ENCODE measurements around the gene RPL27A.

RPL27A gene

GRCh38 chr11:8717544-8717875 lies 34.9 kb downstream of the RPL27A start:
- H3K4me3 ChIP-seq = no peak overlapping the region
- H3K27ac ChIP-seq = peak overlapping the region in 20 of 21 experiments; percentile 39 to 94 (median 76)

GRCh38 chr11:8717876-8718753 lies 35.5 kb downstream of the RPL27A start:
- peak overlapping the region in 20 of 21 experiments; percentile 53 to 94 (median 80) for H3K27ac ChIP-seq
- no peak overlapping the region for H3K4me3 ChIP-seq

- Histone ChIP-seq H3K27ac (peak overlapping the region in 20 of 21 experiments; percentile 53 to 94 (median 80)), H3K4me3 (no peak overlapping the region)
Observed at GRCh38 chr11:8719211-8719649, 36.6 kb downstream of the RPL27A start.

- Histone ChIP-seq H3K27ac (peak overlapping the region in 20 of 21 experiments; percentile 26 to 94 (median 78)), H3K4me3 (no peak overlapping the region)
Observed at GRCh38 chr11:8719721-8720120, 37.1 kb downstream of the RPL27A start.

GRCh38 chr11:8720352-8720751 lies 37.8 kb downstream of the RPL27A start:
- Histone ChIP-seq H3K4me3 (no peak overlapping the region), H3K27ac (peak overlapping the region in 19 of 21 experiments; percentile 24 to 94 (median 79))

GRCh38 chr11:8720868-8721608 lies 38.4 kb downstream of the RPL27A start:
- peak overlapping the region in 19 of 21 experiments; percentile 24 to 94 (median 79) for H3K27ac ChIP-seq

GRCh38 chr11:8721609-8722500 lies 39.3 kb downstream of the RPL27A start:
- H3K27ac ChIP-seq = peak overlapping the region in 19 of 21 experiments; percentile 24 to 94 (median 78)
- no peak overlapping the region for H3K4me3 ChIP-seq

More at GRCh38 chr11:8720868-8721608, 38.4 kb downstream of the RPL27A start:
- no peak overlapping the region for H3K4me3 ChIP-seq

- no peak overlapping the region for H3K4me3 ChIP-seq
- H3K27ac ChIP-seq = peak overlapping the region in 11 of 21 experiments; percentile 9 to 94 (median 79)
Observed at GRCh38 chr11:8722809-8723208, 40.2 kb downstream of the RPL27A start.

GRCh38 chr11:8723711-8724110 lies 41.1 kb downstream of the RPL27A start:
- H3K4me3 ChIP-seq = no peak overlapping the region
- H3K27ac ChIP-seq = peak overlapping the region in 3 of 21 experiments; percentile 6 to 77 (median 12)

- no peak overlapping the region for H3K27ac ChIP-seq
- no peak overlapping the region for H3K4me3 ChIP-seq
Observed at GRCh38 chr11:8724682-8725081, 42.1 kb downstream of the RPL27A start.

- Histone ChIP-seq H3K27ac (peak overlapping the region in 1 of 21 experiments; percentile 28), H3K4me3 (no peak overlapping the region)
Observed at GRCh38 chr11:8726395-8726794, 43.8 kb downstream of the RPL27A start.

GRCh38 chr11:8728563-8728962 lies 46.0 kb downstream of the RPL27A start:
- H3K4me3 ChIP-seq = no peak overlapping the region
- H3K27ac ChIP-seq = no peak overlapping the region

- Histone ChIP-seq H3K4me3 (no peak overlapping the region), H3K27ac (no peak overlapping the region)
Observed at GRCh38 chr11:8729067-8729466, 46.5 kb downstream of the RPL27A start.

- Histone ChIP-seq H3K4me3 (no peak overlapping the region), H3K27ac (peak overlapping the region in 1 of 21 experiments; percentile 13)
Observed at GRCh38 chr11:8729837-8730696, 47.5 kb downstream of the RPL27A start.

GRCh38 chr11:8730697-8731020 lies 48.1 kb downstream of the RPL27A start:
- H3K27ac ChIP-seq = peak overlapping the region in 1 of 21 experiments; percentile 13
- no peak overlapping the region for H3K4me3 ChIP-seq

GRCh38 chr11:8731647-8732323 lies 49.2 kb downstream of the RPL27A start:
- no peak overlapping the region for H3K4me3 ChIP-seq
- H3K27ac ChIP-seq = peak overlapping the region in 5 of 21 experiments; percentile 21 to 80 (median 41)

GRCh38 chr11:8732324-8732670 lies 49.7 kb downstream of the RPL27A start:
- no peak overlapping the region for H3K4me3 ChIP-seq
- peak overlapping the region in 17 of 21 experiments; percentile 4 to 80 (median 32) for H3K27ac ChIP-seq

GRCh38 chr11:8732748-8733241 lies 50.2 kb downstream of the RPL27A start:
- Histone ChIP-seq H3K27ac (peak overlapping the region in 17 of 21 experiments; percentile 4 to 80 (median 32)), H3K4me3 (no peak overlapping the region)

Measured in skin epidermis (tissue), 12 donors.